ENCODE results near the gene PADI3.

- no peak for TF ChIP-seq SP1 (IDR thresholded peaks at IDR 0.05)
- no peak for TF ChIP-seq ZNF384 (IDR thresholded peaks at IDR 0.05)
- TF ChIP-seq CTBP1 (IDR thresholded peaks at IDR 0.05; ENCODE audit: borderline replicate concordance) = no peak
- no peak for TF ChIP-seq TARDBP (IDR thresholded peaks at IDR 0.05)
- TF ChIP-seq LEF1 (IDR thresholded peaks at IDR 0.05; ENCODE audit: borderline replicate concordance) = no peak
- no peak for TF ChIP-seq PKNOX1 (IDR thresholded peaks at IDR 0.05)
- no peak for TF ChIP-seq HDGF (IDR thresholded peaks at IDR 0.05; ENCODE audit: borderline replicate concordance)
- TF ChIP-seq FOXM1 (IDR thresholded peaks at IDR 0.05; ENCODE audit: borderline replicate concordance) = no peak
- no peak for TF ChIP-seq SUZ12 (IDR thresholded peaks at IDR 0.05)
- TF ChIP-seq FOXA1 (IDR thresholded peaks at IDR 0.05) = no peak
Observed at GRCh38 chr1:17220287-17220686, 28.6 kb upstream of the PADI3 start.

Measured in HEK293T (cell line).